Stimulated activated CD8-positive, alpha-beta memory T cell treated with anti-CD3 and anti-CD28 coated beads, Interleukin-15, amount 100 ng/mL, for 48 hours (primary cell): ENCODE data around the gene MBD5.
A peak's percentile ranks its signal among the peaks of the same experiment; 100 is the strongest.

Source experiments
- DNase-seq, 2 donors: peaks; one replicate each; pipeline ENCODE4 v3.0.0-alpha.2; 2020; ENCODE audit warnings: low read depth in 2 of 2

Gene MBD5

DNA sequence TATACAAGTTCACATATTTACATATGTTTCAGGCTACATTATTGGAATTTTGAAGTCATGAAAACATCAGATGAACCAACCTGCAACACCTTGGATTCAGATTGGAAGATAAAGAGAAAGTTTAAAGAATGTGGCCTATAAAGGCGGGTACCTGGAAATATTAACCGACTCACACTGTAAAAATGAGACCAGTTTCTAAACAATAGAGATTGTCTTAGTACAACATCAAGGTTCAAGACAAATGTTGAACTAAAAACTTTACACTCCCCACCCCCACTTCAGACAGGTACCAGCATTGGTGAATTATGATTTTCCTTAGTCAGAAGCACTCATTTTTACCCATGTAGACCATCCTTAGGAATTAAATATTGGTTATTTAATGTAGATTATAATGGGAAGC is 437.3 kb downstream of the MBD5 start:
- DNase-seq, result no peak

DNA sequence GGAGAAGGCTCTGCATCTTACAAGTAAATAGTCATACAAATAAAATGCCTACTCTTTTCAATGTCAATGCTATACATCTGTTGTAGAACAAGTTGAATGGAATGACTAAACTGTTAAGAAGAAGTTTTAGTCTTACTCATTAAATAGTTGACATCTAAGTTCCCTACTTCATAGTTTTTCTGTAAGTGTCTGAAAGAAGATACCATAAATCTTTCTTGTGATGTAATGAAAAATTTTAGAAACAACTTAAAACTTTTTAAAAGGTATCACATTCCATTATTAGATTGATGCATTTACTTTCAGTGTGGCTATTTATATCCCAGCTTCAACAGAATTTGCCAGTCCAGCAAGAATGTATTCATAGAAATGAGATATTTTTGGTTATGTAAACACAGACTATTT is 438.5 kb downstream of the MBD5 start:
- no peak for DNase-seq

GRCh38 chr2:148461876-148462275 is 441.0 kb downstream of the MBD5 start:
- no peak for DNase-seq

- DNase-seq, result no peak
Measured at GRCh38 chr2:148475626-148476025, 454.7 kb downstream of the MBD5 start.

- DNase-seq, result no peak
Measured at GRCh38 chr2:148479398-148479797, 458.5 kb downstream of the MBD5 start.

- DNase-seq, result no peak
Measured at GRCh38 chr2:148483665-148484064, 462.8 kb downstream of the MBD5 start.

DNA sequence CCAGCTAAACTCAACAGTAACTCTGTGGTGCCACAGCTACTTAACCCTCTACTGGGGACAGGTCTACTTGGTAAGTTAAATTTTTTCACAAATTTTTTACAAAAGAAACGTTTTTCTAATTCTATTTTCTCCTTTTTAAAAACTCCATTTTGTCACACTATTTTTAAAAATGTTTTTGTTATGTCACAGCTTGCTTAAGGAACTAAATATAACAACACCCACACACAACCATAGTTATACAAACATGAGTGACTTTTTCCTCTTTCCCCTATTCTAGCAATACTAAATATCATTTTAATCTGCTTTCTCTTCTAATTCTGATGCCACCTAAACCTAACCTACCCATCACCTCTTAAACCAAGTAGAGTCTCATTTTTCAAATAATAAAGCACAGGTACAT is 463.2 kb downstream of the MBD5 start:
- DNase-seq, result no peak

GRCh38 chr2:148486655-148487054 is 465.8 kb downstream of the MBD5 start:
- no peak for DNase-seq

GRCh38 chr2:148487439-148487838 is 466.5 kb downstream of the MBD5 start:
- DNase-seq, result no peak

GRCh38 chr2:148490840-148491439 is 470.0 kb downstream of the MBD5 start:
- DNase-seq, result no peak

DNA sequence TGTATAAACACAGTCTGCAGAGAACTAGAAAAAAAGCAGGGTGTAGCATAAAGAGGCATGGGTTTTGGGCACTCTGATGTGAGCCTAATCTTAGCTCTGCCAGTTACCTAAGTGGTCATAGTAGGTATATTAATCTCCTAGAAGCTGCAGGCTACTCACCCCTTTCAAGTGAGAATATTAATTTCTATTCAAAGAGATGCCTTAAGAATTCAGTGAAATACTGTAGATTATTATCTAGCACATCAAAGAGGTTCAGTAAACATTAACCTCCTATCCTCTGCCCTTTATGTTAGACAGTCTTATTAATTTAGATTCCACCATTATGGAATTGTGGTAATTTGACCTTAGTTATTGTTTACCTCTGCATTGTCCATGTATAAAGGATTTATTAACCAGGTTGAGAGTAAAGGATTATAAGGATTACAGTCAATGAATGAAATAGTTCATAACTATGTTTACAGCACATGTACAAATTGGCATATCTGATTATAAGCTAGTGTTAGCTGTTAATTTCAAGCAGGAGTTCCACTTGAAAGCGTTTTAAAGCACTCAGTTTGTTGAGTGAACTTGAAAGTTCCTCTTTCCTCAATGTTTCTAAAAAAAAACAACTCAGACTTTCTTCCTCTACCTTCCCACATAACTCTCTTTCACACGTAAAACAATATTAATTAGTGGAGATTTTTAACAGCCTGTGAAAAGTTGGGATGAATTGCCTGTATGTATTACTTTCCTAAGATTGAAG is 473.1 kb downstream of the MBD5 start:
- no peak for DNase-seq

GRCh38 chr2:148495586-148495985 is 474.7 kb downstream of the MBD5 start:
- DNase-seq, result no peak

DNA sequence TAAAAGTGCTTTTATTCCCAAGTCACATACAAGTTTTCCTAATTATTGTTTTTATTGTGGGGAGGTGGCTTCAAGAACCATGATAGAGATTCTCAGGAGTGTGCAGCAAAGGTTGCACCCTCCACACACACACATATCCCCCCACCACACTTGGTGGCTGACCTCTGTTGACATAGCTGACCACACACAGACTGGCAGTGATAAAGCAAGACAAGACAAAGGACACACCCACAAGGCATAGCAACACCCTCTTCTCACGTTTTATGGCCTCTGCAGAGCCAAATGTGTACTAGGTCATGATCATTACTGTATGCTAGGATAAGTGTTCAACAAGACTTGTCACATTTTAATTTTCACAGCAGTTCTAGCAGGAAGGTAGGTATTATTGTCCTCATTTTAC is 480.7 kb downstream of the MBD5 start:
- DNase-seq, result no peak

GRCh38 chr2:148503516-148503915 is 482.6 kb downstream of the MBD5 start:
- no peak for DNase-seq

- DNase-seq, result no peak
Measured at GRCh38 chr2:148507970-148508369, 487.1 kb downstream of the MBD5 start.

DNA sequence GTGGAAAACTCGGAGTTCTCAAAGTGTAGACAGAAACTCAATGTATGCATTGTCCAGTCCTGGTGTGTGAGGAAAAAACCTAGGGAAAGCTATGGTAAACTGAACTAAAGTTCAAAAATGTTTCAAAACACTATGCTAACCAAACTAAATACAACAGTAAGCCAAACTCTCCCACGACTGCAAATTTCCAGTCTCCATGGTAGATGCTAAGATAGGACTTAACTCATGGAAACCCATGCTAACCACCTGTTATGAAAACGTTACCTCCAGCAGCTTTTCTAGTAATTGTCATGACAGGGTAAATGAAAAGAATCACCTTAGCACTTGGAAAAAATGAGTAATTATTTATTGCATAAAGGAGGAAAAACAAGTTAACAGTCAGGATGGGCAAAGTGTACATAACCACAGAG is 488.0 kb downstream of the MBD5 start:
- DNase-seq, result no peak

- DNase-seq, result peak; percentile 74 to 77
Measured at GRCh38 chr2:148509288-148509902, 488.5 kb downstream of the MBD5 start.

DNA sequence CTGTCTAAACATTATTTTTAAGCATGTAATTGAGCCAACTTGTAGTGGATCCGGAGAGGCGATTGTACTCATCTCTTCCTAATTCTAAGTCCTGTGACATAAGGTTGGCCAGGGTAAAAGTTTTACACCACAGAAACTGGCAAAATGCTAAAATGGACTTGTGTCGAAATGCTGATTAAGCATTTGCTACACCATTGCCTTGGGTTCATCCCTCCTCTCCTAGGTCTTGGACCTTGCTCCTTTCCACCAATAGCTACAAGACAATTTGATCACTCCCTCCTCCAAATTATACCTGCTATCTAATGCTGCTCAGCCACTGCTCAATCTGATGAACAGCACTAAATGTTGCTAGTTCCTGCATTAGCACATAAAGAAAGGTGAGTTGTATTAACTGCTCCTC is 491.0 kb downstream of the MBD5 start:
- no peak for DNase-seq

- no peak for DNase-seq
Measured at GRCh38 chr2:148512501-148512900, 491.6 kb downstream of the MBD5 start.

DNA sequence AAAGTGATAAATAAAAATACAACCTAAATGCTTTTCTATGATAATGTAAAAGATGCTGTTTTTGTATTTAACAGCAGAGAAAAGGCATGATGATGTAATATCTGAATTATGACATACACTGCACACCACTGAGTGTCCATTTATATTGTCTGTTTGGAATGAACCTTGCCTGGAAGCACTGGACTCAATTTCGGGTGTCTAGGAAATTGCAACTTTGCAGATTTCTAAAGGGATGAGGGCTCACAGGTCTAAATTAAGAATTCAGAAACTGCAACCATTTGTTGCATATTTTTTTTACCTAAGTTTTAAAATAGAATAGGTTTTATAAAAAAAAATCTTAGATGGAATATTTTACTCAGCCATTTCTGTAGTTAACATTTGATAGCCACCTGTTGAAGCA is 492.5 kb downstream of the MBD5 start:
- DNase-seq, result no peak

DNA sequence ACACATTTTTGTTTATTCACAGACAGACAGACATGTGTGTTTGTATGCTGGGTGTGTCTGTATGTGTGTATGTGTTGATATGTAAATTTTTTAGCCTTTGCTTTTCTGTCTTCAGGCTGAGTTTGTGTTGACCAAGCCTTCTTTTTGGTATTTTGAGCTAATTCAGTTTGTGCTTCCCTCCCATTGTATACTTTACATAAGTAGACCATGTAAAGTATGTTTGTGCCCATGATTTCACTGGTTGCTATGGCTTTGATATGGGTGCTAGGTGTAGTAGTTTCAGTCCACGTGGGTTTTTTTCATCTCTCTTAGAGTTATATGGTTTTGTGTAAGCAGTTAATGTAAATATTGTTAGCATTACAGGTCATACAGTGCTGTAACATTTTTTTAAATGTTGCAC is 494.2 kb downstream of the MBD5 start:
- no peak for DNase-seq

DNA sequence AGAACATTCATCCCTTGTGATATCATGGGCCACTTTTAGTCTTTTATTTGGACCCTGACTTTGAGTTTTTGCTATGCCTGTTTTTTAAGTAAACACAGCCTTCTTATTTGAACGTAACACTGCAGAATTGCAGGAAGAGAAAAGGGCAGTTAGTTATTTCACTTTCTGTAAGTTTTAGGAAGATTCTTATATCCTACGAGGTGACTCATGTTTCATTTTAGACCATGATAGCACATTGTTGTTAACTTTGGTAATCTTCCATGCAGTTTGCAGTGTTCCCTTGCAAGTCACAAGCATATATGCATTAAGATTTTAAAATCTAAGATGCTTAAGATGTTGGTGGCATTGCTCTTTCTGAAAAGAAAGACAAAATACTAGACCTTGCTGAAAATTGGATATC is 495.1 kb downstream of the MBD5 start:
- DNase-seq, result no peak

DNA sequence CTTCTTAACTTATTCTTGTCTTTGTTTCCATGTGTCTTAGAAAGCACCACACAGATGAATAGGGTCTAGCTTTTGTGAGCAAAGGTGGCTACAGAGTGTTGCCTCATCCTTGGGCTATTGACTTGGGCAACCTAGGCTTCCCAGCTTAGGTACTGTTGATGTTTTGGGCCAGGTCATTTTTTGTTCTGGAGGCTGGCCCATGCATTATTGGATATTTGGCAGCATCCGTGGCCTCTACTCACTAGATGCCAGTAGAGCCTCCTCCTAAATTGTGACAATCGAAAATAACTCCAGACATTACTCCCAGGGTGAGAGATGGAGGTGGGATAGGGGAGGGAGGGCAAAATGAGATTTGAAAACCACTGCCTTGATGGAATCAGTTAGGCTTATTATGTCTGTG is 496.4 kb downstream of the MBD5 start:
- DNase-seq, result no peak
